ENCODE results near the gene CDH13. TPM values are rescaled to one million over a fixed set of nuclear protein-coding genes. Genes with fewer than 3 reads are reported as not detected.

CDH13 gene
- total RNA-seq, 1 donor from 2014 or later, result 81.1 TPM

GRCh38 chr16:82652826-82653225 lies 26.1 kb downstream of the CDH13 start:
- no peak for DNase-seq
- no peaks in the 10 kb centered on the region for H3K36me3 Mint-ChIP-seq (ENCODE audit: unreplicated experiment)
- no peak overlapping the region for H3K27ac Mint-ChIP-seq (ENCODE audit: unreplicated experiment)
- peaks cover 3% of the 10 kb centered on the region for H3K4me1 Mint-ChIP-seq (ENCODE audit: low read depth, unreplicated experiment)
- no peak for TF ChIP-seq CTCF (IDR thresholded peaks at IDR 0.05; ENCODE audit: partially characterized antibody, unreplicated experiment)
- peaks cover 2% of the 10 kb centered on the region for H3K9me3 Mint-ChIP-seq (ENCODE audit: unreplicated experiment)
- H3K27me3 Mint-ChIP-seq (ENCODE audit: unreplicated experiment), result no peaks in the 10 kb centered on the region
- no peak overlapping the region for H3K4me3 Mint-ChIP-seq (ENCODE audit: unreplicated experiment)

GRCh38 chr16:82653550-82654511 lies 27.1 kb downstream of the CDH13 start:
- Mint-ChIP-seq H3K27me3 (ENCODE audit: unreplicated experiment) (no peaks in the 10 kb centered on the region), H3K9me3 (ENCODE audit: unreplicated experiment) (no peaks in the 10 kb centered on the region), H3K27ac (ENCODE audit: unreplicated experiment) (no peak overlapping the region), H3K36me3 (ENCODE audit: unreplicated experiment) (no peaks in the 10 kb centered on the region), H3K4me1 (ENCODE audit: low read depth, unreplicated experiment) (peaks cover 3% of the 10 kb centered on the region), H3K4me3 (ENCODE audit: unreplicated experiment) (no peak overlapping the region)
- no peak for TF ChIP-seq CTCF (IDR thresholded peaks at IDR 0.05; ENCODE audit: partially characterized antibody, unreplicated experiment)
- no peak for DNase-seq

DNA sequence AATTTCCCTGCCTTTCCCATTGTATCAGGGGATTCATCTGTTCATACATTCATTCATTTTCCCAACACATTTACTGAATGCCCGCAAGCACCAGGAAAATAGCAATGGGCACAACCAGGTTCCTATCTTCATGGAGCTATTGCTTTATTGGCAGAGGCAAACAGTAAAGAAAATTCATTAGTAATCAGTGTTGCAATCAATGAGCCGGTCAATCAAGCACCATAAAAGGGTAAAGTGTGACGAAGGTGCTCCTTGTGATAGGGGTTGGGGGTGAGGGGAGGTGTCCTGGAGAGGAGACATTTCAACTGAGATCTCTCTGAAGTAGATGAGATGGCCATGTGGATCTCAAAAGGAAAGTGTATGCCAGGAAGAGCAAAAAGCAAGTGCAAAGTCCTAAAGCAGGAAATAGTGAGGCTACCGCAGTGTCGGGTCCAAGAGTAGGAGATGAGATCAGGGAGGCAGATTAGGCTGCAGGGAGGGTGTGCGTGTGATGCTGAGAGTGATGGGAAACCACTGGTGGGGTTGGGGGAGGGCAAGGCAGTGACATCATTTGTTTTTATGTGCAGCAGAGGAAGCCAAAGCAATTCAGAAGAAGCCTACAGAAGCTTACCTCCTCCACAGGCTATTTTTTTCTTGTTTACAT lies 28.4 kb downstream of the CDH13 start:
- Mint-ChIP-seq H3K27me3 (ENCODE audit: unreplicated experiment) (peaks cover 4% of the 10 kb centered on the region), H3K9me3 (ENCODE audit: unreplicated experiment) (no peaks in the 10 kb centered on the region), H3K36me3 (ENCODE audit: unreplicated experiment) (no peaks in the 10 kb centered on the region), H3K27ac (ENCODE audit: unreplicated experiment) (no peak overlapping the region), H3K4me3 (ENCODE audit: unreplicated experiment) (no peak overlapping the region), H3K4me1 (ENCODE audit: low read depth, unreplicated experiment) (peaks cover 5% of the 10 kb centered on the region)
- TF ChIP-seq CTCF (IDR thresholded peaks at IDR 0.05; ENCODE audit: partially characterized antibody, unreplicated experiment), result no peak
- DNase-seq, result no peak

DNA sequence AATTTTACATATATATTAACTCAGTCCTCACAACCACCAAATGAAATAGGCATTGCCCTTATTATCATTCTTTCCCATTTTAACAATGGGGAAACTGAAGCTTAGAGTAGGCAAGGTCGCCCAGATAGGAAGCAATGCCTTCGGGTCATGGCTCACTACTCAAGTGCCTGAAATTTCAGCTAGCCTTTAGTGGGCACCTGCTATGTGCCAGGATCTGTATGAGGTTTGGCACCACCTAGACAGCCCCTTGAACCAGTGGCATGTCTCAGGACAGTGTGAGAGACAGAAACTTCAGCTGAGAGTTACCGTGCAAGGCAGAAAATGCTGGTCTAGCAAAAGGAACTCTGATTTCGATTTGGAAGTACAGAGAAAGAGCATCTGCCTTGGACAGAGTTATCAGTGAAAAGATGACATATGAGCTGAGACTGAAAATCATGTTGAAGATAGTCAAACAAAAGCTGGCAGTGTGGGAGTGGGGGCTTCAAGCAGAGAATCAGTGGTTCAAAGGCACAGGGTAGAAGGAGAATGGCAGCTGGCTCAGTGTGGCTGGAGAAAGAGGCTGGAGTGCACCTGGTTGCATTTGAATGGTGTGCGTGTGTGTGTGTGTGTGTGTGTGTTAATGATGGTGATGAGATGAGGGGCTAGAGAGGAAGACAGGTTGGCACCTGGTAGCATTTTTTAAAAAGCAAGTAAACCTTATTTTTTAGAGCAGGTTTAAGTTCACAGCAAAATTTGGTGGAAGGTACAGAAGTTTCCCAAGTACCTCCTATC lies 29.1 kb downstream of the CDH13 start:
- no peaks in the 10 kb centered on the region for H3K9me3 Mint-ChIP-seq (ENCODE audit: unreplicated experiment)
- H3K27ac Mint-ChIP-seq (ENCODE audit: unreplicated experiment), result no peak overlapping the region
- no peak overlapping the region for H3K4me3 Mint-ChIP-seq (ENCODE audit: unreplicated experiment)
- peaks cover 9% of the 10 kb centered on the region for H3K4me1 Mint-ChIP-seq (ENCODE audit: low read depth, unreplicated experiment)
- no peaks in the 10 kb centered on the region for H3K36me3 Mint-ChIP-seq (ENCODE audit: unreplicated experiment)
- no peak for DNase-seq
- no peak for TF ChIP-seq CTCF (IDR thresholded peaks at IDR 0.05; ENCODE audit: partially characterized antibody, unreplicated experiment)
- peaks cover 4% of the 10 kb centered on the region for H3K27me3 Mint-ChIP-seq (ENCODE audit: unreplicated experiment)
